Measurements from ENCODE around the gene LAMC1. TPM values are rescaled to one million over a fixed set of nuclear protein-coding genes. Genes with fewer than 3 reads are reported as not detected.
"Not testable (repeated sequence)": the region's sequence is repeated elsewhere in the genome, so short reads cannot be mapped to it uniquely, and the experiment has no call there.

LAMC1 gene
- total and polyA plus RNA-seq, 3 donors from 2014 or later, result 64.5 to 112 (median 106) TPM

DNA sequence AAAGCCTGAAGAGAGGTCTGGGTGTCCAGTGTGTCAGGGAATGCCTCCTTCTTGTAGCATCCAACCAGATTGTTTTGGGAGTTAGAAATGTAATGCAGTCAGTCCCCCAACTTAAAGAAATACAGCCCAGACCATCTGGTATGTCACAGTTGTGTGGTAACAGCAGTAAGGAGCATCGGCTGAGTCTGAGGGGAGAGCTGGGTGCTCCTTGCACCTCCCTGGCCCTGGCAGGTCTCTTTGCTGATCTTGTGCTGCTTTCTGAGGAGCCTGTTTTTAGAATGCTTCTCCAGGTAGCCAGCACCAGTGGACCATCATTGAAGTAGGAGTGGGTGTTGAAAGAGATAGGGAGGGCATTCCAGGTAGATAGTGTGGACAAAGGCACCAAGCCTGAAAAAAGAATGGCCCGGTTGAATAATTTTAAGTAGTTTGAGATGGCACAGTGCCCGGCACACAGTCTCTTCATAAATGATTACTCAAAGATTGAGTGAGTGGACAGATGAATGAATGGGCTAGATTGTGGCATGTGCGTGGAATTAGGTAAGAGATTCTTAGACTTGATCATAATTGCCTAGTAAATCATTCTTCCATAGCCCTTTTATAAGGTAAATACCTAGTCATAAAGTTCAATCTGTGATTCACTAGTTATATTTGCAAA lies 46.5 kb downstream of the LAMC1 start:
- WGBS, 2 donors, result 74 to 75% methylated on average over 4 of the region's 4 CpGs
- Histone ChIP-seq H3K4me3 (no peak overlapping the region), H3K27me3 (no peaks in the 10 kb centered on the region), H3K36me3 (ENCODE audit: low read depth, missing control alignments) (no peaks in the 10 kb centered on the region), H3K9me3 (no peaks in the 10 kb centered on the region), H3K27ac (no peak overlapping the region), H3K4me1 (no peaks in the 10 kb centered on the region)
- TF ChIP-seq POLR2A (IDR thresholded peaks at IDR 0.05), result no peak
- TF ChIP-seq, protein P1, sequence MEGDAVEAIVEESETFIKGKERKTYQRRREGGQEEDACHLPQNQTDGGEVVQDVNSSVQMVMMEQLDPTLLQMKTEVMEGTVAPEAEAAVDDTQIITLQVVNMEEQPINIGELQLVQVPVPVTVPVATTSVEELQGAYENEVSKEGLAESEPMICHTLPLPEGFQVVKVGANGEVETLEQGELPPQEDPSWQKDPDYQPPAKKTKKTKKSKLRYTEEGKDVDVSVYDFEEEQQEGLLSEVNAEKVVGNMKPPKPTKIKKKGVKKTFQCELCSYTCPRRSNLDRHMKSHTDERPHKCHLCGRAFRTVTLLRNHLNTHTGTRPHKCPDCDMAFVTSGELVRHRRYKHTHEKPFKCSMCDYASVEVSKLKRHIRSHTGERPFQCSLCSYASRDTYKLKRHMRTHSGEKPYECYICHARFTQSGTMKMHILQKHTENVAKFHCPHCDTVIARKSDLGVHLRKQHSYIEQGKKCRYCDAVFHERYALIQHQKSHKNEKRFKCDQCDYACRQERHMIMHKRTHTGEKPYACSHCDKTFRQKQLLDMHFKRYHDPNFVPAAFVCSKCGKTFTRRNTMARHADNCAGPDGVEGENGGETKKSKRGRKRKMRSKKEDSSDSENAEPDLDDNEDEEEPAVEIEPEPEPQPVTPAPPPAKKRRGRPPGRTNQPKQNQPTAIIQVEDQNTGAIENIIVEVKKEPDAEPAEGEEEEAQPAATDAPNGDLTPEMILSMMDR (IDR thresholded peaks at IDR 0.05), result no peak
- no peak for DNase-seq
- intact Hi-C loops (cut with DNase I; ENCODE audit: low total_unique reads), result no loop called here

GRCh38 chr1:183070234-183070922 lies 47.2 kb downstream of the LAMC1 start:
- no peak for DNase-seq
- H3K4me1 ChIP-seq, result no peaks in the 10 kb centered on the region
- intact Hi-C loops (cut with DNase I; ENCODE audit: low total_unique reads), result no loop called here

DNA sequence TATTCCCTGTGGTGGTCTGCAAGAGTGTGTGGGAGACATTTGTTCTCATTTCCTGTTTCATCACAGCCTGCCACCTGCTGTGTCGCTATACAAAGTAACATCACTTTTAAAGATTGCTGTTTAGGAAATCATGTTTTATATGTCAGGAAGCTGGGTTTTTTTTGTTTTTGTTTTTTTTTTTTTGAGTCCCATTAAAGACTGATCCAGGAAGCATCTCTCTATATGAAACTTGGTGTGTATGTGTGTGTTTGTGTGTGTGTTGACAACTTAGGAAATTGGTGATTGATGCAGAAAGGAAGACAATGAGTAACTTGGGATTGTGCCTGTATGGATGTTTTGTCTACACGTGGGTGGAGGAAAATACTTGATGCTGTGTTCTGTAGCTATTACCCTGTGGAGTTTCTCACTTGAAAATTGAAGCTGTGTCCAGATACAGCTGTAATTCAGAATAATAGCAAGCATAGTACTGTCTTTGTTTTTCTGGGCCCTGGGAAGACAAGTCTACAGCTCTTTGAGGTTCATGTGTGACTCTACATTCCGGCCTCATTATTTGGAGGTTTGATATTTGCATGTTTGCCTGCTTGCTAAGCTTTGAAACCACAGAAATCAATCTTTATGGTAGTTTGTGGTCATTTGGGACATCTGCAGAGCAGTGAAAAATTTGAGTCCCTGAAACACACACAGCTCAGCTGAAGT lies 47.9 kb downstream of the LAMC1 start:
- Histone ChIP-seq H3K36me3 (ENCODE audit: low read depth, missing control alignments) (no peaks in the 10 kb centered on the region), H3K9me3 (no peaks in the 10 kb centered on the region), H3K4me3 (no peak overlapping the region), H3K27ac (no peak overlapping the region), H3K27me3 (no peaks in the 10 kb centered on the region), H3K4me1 (peaks cover 6% of the 10 kb centered on the region)
- 44 to 54% methylated on average over 3 of the region's 3 CpGs for WGBS, 2 donors
- TF ChIP-seq, protein P1 (IDR thresholded peaks at IDR 0.05), result no peak
- no peak for TF ChIP-seq POLR2A (IDR thresholded peaks at IDR 0.05)
- intact Hi-C loops (cut with DNase I; ENCODE audit: low total_unique reads), result no loop called here
- DNase-seq, result no peak

More at GRCh38 chr1:183070234-183070922, 47.2 kb downstream of the LAMC1 start:
- H3K27ac ChIP-seq, result no peak overlapping the region
- H3K4me3 ChIP-seq, result no peak overlapping the region
- no peaks in the 10 kb centered on the region for H3K36me3 ChIP-seq (ENCODE audit: low read depth, missing control alignments)
- no peaks in the 10 kb centered on the region for H3K27me3 ChIP-seq
- TF ChIP-seq, protein P1 (IDR thresholded peaks at IDR 0.05), result no peak
- TF ChIP-seq POLR2A (IDR thresholded peaks at IDR 0.05), result no peak
- 75 to 77% methylated on average over 3 of the region's 3 CpGs for WGBS, 2 donors
- no peaks in the 10 kb centered on the region for H3K9me3 ChIP-seq

DNA sequence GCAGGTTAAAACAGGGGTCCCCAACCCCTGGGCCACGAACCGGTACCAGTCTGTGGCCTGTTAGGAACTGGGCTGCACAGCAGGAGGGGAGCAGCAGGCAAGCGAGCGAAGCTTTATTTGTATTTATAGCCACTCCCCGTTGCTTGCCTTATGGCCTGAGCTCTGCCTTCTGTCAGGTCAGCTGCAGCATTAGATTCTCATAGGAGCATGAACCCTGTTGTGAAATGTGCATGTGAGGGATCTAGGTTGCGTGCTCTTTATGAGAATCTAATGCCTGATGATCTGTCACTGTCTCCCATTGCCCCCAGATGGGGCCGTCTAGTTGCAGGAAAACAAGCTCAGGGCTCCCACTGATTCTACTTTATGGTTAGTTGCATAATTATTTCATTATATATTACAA lies 49.4 kb downstream of the LAMC1 start:
- H3K4me3 ChIP-seq; H3K27ac ChIP-seq; H3K27me3 ChIP-seq; intact Hi-C loops (cut with DNase I; ENCODE audit: low total_unique reads); H3K9me3 ChIP-seq; DNase-seq; H3K36me3 ChIP-seq (ENCODE audit: low read depth, missing control alignments): not testable (repeated sequence)
- H3K4me1 ChIP-seq, result peaks cover 10% of the 10 kb centered on the region
- 92 to 94% methylated on average over 7 of the region's 7 CpGs for WGBS, 2 donors

DNA sequence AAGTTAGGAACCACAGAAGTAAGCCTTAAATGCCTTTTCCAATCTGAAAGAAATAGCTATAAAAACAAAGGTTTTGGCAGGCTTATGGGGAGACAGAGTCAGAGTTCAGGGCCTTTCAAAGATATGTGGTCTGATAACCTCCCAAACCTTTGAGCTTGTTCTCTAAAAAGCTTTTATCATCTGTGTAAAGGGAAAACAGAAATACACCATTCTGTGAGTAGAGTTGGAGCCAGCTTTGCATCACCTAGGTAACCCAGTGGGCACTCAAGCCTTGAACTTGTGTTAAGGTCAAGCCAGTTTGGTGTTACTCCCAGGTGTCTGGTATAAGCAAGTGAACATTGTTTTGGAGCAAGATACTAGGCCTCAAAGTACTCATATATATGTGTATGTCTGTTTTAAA lies 50.1 kb downstream of the LAMC1 start:
- TF ChIP-seq POLR2A (IDR thresholded peaks at IDR 0.05), result no peak
- TF ChIP-seq, protein P1 (IDR thresholded peaks at IDR 0.05), result no peak
- Histone ChIP-seq H3K4me3 (no peak overlapping the region), H3K27me3 (no peaks in the 10 kb centered on the region), H3K36me3 (ENCODE audit: low read depth, missing control alignments) (no peaks in the 10 kb centered on the region), H3K9me3 (no peaks in the 10 kb centered on the region), H3K4me1 (peaks cover 15% of the 10 kb centered on the region), H3K27ac (no peak overlapping the region)
- no peak for DNase-seq
- intact Hi-C loops (cut with DNase I; ENCODE audit: low total_unique reads), result no loop called here
